Activated CD8-positive, alpha-beta T cell treated with anti-CD3 and anti-CD28 coated beads for 36 hours (primary cell): Measurements from ENCODE around the gene PTDSS2. TPM values are rescaled to one million over a fixed set of nuclear protein-coding genes. Genes with fewer than 3 reads are reported as not detected.

Source experiments
- ATAC-seq: fragments of 200-7000 bp; cut with Tn5 transposase; one replicate; pipeline ENCODE4 v1.10.0; 2021; ENCODE audit warnings: mild to moderate bottlenecking, moderate library complexity
- CTCF ChIA-PET: fragments of 350-600 bp; sonication (Branson Sonifier 250); formaldehyde crosslinking; loops from one replicate; lab custom pipeline; 2021; ENCODE audit warnings: antibody characterized with exemption; lab: Charles Lee
- POLR2A ChIA-PET: fragments of 350-600 bp; sonication (Branson Sonifier 250); formaldehyde crosslinking; loops from one replicate; lab custom pipeline; 2021; ENCODE audit warnings: antibody characterized with exemption; lab: Charles Lee
- DNase-seq: peaks from one replicate; pipeline ENCODE4 v3.0.0-alpha.2; 2020
- H3K27ac Mint-ChIP-seq: one replicate; pipeline ENCODE4 v1.8.0; 2021; ENCODE audit warnings: mild to moderate bottlenecking, mixed read lengths
- H3K27me3 Mint-ChIP-seq: one replicate; pipeline ENCODE4 v1.8.0; 2021; ENCODE audit warnings: mixed read lengths
- H3K36me3 Mint-ChIP-seq: one replicate; pipeline ENCODE4 v1.8.0; 2021; ENCODE audit warnings: low read depth, mixed read lengths
- H3K4me1 Mint-ChIP-seq: one replicate; pipeline ENCODE4 v1.8.0; 2021; ENCODE audit warnings: low read depth, mixed read lengths
- H3K4me3 Mint-ChIP-seq: one replicate; pipeline ENCODE4 v1.8.0; 2021; ENCODE audit warnings: mild to moderate bottlenecking, moderate library complexity, mixed read lengths
- H3K9me3 Mint-ChIP-seq: one replicate; pipeline ENCODE4 v1.8.0; 2021; ENCODE audit warnings: mixed read lengths
- intact Hi-C: fragments of 100-400 bp; cut with micrococcal nuclease; formaldehyde crosslinking; loops from one replicate; pipeline ENCODE4 v1.10.0; 2022
- total RNA-seq, 2 experiments: library from RNA; stranded (reverse); gene quantifications; one replicate each; pipeline ENCODE4 v1.2.3, GENCODE V29; 2021
- TF ChIP-seq, protein P1 (sequence below): fragments of 200-600 bp; IDR thresholded peaks from one replicate; pipeline ENCODE4 v1.8.0; 2022; ENCODE audit warnings: antibody characterized with exemption, mild to moderate bottlenecking

PTDSS2 gene
- total RNA-seq, 2 experiments from 2014 or later = 17.4 to 18.0 TPM

DNA sequence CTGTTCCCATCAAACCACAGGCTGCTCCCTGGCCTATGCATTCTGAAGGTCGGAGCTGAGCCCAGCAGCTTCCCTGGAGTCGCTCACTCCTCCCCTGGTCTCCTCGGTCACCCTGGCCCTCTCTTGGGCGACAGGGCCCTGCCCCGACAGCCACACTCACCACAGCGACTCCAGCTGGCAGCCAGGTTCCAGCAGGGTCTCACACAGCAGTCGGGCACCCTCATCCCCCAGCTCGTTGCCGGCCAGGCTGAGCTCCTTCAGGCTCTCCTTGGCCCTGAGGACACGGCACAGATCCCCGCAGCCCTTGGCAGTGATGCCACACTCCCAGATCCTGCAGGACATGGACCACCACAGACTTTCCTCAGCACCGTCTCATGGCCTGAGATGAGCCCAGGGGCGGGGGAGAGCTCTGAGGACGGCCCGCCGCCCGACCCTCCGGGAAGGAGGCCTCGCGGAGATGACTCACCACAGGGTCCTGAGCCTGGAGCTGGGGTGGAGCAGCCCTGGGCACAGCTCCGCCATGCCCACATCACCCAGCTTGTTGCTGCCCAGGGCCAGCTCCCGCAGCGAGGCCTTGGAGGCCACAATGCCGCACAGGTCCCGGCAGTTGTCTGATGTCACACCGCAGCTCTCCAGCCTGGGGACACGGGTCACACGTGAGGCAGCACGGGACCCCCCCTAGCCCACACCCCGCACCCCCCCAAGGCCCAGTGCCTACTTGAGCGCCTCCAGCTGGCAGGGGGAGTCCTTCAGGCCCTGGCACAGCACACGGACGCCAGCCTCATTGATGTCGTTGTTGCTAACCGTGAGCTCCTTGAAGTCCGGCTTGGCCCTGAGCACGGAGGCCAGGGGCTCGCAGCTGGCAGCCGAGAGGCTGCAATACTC is 48.5 kb downstream of the PTDSS2 start:
- Mint-ChIP-seq H3K4me1 (peaks cover 20% of the 10 kb centered on the region), H3K4me3 (no peak overlapping the region), H3K27ac (no peak overlapping the region), H3K27me3 (no peaks in the 10 kb centered on the region), H3K9me3 (no peaks in the 10 kb centered on the region), H3K36me3 (peaks cover 35% of the 10 kb centered on the region)
- ChIA-PET CTCF (interaction anchor here (0.8 kb wide), 1 partner anchor 49 kb away, joined by 4 read pairs; no protein-coding TSS in a partner anchor), POLR2A (interaction anchor here (0.6 to 0.8 kb wide), 2 partner anchors 209 to 248 kb away, joined by 3 to 4 read pairs; partner anchors contain the start of gene PGGHG)
- no peak for DNase-seq
- no peak for ATAC-seq
- intact Hi-C loops = no loop called here
- TF ChIP-seq, protein P1, sequence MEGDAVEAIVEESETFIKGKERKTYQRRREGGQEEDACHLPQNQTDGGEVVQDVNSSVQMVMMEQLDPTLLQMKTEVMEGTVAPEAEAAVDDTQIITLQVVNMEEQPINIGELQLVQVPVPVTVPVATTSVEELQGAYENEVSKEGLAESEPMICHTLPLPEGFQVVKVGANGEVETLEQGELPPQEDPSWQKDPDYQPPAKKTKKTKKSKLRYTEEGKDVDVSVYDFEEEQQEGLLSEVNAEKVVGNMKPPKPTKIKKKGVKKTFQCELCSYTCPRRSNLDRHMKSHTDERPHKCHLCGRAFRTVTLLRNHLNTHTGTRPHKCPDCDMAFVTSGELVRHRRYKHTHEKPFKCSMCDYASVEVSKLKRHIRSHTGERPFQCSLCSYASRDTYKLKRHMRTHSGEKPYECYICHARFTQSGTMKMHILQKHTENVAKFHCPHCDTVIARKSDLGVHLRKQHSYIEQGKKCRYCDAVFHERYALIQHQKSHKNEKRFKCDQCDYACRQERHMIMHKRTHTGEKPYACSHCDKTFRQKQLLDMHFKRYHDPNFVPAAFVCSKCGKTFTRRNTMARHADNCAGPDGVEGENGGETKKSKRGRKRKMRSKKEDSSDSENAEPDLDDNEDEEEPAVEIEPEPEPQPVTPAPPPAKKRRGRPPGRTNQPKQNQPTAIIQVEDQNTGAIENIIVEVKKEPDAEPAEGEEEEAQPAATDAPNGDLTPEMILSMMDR = no peak

DNA sequence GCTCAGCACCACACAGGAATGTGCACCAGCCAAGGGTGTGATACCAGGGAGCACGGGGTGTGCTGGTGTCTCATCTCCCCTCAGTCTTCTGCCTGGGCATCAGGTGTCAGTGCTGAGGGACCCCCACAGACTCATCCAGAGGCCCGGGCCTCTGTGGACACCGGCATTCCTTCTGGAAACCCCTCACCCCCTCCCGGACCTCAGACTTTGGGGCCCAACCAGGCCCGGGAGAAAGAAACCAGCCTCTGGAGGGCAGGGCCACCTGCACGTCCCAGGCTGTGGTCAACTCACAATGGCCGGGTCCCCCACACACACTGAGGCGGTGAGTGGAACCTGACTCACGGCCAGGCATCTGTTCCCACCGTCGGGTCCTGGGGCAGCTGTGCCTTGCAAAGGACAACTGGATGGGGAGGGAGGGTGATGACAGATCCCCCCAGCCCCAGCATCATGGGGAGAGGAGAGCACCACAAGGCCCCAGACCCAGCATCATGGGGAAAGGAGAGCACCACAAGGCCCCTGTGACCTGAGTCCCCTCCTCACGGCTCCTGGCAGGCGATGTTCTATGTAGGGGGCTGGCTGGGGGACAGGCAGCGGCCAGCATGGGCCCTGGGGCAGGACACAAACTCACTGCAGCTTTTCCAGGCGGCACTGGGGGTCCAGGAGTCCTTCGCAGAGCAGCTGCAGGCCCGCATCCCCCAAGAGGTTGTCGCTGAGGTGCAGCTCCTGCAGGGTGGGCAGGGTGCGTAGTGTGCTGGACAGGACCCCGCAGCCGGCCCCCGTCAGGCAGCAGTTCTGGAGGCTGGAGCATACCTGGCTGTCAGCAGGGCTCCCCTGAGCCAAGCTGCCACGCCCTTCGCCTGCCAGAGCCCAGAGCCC is 49.4 kb downstream of the PTDSS2 start:
- peaks cover 25% of the 10 kb centered on the region for H3K4me1 Mint-ChIP-seq
- no peaks in the 10 kb centered on the region for H3K9me3 Mint-ChIP-seq
- peaks cover 33% of the 10 kb centered on the region for H3K36me3 Mint-ChIP-seq
- no peak overlapping the region for H3K27ac Mint-ChIP-seq
- DNase-seq (no peak), ATAC-seq (no peak)
- CTCF ChIA-PET = interaction anchor here (1.0 kb wide), 1 partner anchor 19 kb away, joined by 3 read pairs; no protein-coding TSS in a partner anchor
- POLR2A ChIA-PET = interaction anchor here (0.6 kb wide), 1 partner anchor 210 kb away, joined by 4 read pairs; the partner anchor contains the start of gene PGGHG
- H3K27me3 Mint-ChIP-seq = no peaks in the 10 kb centered on the region
- H3K4me3 Mint-ChIP-seq = no peak overlapping the region
- intact Hi-C loops = no loop called here
- TF ChIP-seq, protein P1 = no peak

DNA sequence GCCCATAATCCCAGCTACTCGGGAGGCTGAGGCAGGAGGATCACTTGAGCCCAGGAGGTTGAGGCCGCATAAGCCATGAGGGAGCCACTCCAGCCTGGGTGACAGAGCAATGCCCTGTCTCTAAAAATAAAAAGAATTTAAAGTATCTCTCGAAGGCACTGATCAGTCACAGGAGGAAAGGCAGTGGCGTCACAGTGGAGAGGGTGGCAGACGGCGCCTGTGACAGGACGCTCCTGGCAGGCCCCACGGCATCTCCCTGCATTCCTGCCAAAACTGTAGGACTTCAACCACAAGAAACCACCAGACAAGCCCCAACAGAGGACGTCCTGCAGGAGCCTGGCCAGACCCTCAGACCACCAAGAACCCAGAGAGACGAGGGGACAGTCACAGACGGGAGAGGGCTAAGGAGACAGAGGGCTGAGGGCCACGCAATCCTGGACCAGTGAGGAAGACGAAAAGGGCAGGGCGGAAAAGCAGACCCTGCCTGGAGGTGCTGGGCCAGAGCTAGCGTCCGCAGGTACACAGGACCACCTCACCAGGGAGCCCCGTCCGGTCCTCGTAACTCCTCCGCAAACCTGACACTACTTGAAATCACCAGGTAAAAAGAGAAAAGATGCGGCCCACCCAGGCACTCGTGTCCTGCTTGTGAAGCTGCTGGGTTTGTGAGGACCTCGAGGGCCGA is 51.1 kb downstream of the PTDSS2 start:
- H3K36me3 Mint-ChIP-seq = peaks cover 38% of the 10 kb centered on the region
- H3K4me1 Mint-ChIP-seq = peaks cover 32% of the 10 kb centered on the region
- POLR2A ChIA-PET = no interaction called here
- TF ChIP-seq, protein P1 = no peak
- H3K27me3 Mint-ChIP-seq = no peaks in the 10 kb centered on the region
- intact Hi-C loops = no loop called here
- ATAC-seq (no peak), DNase-seq (no peak)
- no peak overlapping the region for H3K27ac Mint-ChIP-seq
- H3K9me3 Mint-ChIP-seq = no peaks in the 10 kb centered on the region
- CTCF ChIA-PET = interaction anchor here (1.7 kb wide), 1 partner anchor 18 kb away, joined by 6 read pairs; no protein-coding TSS in a partner anchor
- H3K4me3 Mint-ChIP-seq = no peak overlapping the region

DNA sequence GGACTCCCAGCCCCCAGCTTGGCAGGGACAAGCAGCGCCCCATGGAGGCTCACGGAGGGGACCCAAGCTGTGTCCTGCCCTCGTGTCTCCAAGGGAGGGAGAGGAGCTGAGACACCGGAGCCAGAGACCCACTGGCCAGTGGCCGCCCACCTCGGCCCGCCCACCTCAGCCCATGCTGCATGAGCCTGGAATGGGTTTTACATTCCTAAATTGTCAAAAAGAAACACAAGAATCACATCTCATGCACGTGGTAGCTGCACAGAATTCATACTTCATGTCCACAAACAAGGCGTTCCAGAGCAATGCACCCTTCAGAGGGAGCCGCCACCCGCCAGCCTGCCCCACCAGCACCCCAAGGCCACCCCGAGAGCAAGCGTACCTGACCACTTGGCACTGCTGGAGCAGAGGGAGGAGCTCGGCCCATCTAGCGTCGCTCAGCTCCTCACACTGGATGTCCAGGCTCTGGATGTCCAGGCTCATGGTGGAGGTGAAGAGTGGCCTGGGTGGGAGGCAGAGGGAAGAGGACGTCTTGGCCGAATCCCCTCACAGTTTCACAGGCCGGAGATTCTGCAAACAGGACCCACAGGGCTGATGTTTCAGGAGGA is 51.7 kb downstream of the PTDSS2 start:
- intact Hi-C loops = no loop called here
- CTCF ChIA-PET = interaction anchor here (1.7 kb wide), 1 partner anchor 17 kb away, joined by 6 read pairs; no protein-coding TSS in a partner anchor
- no peak for DNase-seq
- no peak for ATAC-seq
- Mint-ChIP-seq H3K4me1 (peaks cover 33% of the 10 kb centered on the region), H3K36me3 (peaks cover 33% of the 10 kb centered on the region), H3K27ac (no peak overlapping the region), H3K4me3 (no peak overlapping the region), H3K9me3 (no peaks in the 10 kb centered on the region), H3K27me3 (no peaks in the 10 kb centered on the region)
- TF ChIP-seq, protein P1 = no peak
- POLR2A ChIA-PET = no interaction called here
